GM13976 (cell line): ENCODE results near the gene OTUD1.
A peak's percentile ranks its signal among the peaks of the same experiment; 100 is the strongest.
"Not testable (repeated sequence)": the region's sequence is repeated elsewhere in the genome, so short reads cannot be mapped to it uniquely, and the experiment has no call there.

Source experiments
- DNase-seq: peaks from one replicate; pipeline ENCODE4 v3.0.0; 2012; ENCODE audit warnings: low spot score
- in situ Hi-C: fragments of 300-500 bp; cut with MboI; formaldehyde crosslinking; loops from one replicate; pipeline ENCODE4 v1.12.0; 2022; ENCODE audit warnings: low sequenced_read_pairs, mixed read lengths, inconsistent platforms; ENCODE audit not compliant: unreplicated experiment
- TF ChIP-seq, protein P1 (sequence below): IDR thresholded peaks from 2 replicates; pipeline ENCODE4 v1.5.1; 2012; ENCODE audit warnings: borderline replicate concordance, mild to moderate bottlenecking; ENCODE audit not compliant: insufficient read depth; ENCODE audit errors: extremely low read depth, missing control alignments, control extremely low read depth

The OTUD1 gene, protein sequence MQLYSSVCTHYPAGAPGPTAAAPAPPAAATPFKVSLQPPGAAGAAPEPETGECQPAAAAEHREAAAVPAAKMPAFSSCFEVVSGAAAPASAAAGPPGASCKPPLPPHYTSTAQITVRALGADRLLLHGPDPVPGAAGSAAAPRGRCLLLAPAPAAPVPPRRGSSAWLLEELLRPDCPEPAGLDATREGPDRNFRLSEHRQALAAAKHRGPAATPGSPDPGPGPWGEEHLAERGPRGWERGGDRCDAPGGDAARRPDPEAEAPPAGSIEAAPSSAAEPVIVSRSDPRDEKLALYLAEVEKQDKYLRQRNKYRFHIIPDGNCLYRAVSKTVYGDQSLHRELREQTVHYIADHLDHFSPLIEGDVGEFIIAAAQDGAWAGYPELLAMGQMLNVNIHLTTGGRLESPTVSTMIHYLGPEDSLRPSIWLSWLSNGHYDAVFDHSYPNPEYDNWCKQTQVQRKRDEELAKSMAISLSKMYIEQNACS

GRCh38 chr10:23438547-23439451 lies at the start of gene OTUD1:
TSS of gene OTUD1 (plus strand) at chr10:23439075. CDS start at chr10:23439458, 383 bp downstream.
- in situ Hi-C loops, result no loop called here
- peak; percentile 95 for DNase-seq
- TF ChIP-seq, protein P1, sequence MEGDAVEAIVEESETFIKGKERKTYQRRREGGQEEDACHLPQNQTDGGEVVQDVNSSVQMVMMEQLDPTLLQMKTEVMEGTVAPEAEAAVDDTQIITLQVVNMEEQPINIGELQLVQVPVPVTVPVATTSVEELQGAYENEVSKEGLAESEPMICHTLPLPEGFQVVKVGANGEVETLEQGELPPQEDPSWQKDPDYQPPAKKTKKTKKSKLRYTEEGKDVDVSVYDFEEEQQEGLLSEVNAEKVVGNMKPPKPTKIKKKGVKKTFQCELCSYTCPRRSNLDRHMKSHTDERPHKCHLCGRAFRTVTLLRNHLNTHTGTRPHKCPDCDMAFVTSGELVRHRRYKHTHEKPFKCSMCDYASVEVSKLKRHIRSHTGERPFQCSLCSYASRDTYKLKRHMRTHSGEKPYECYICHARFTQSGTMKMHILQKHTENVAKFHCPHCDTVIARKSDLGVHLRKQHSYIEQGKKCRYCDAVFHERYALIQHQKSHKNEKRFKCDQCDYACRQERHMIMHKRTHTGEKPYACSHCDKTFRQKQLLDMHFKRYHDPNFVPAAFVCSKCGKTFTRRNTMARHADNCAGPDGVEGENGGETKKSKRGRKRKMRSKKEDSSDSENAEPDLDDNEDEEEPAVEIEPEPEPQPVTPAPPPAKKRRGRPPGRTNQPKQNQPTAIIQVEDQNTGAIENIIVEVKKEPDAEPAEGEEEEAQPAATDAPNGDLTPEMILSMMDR, result no peak

GRCh38 chr10:23390408-23390807 lies 48.5 kb upstream of the OTUD1 start:
- in situ Hi-C loops, DNase-seq: not testable (repeated sequence)

GRCh38 chr10:23390809-23391208 lies 48.1 kb upstream of the OTUD1 start:
- TF ChIP-seq, protein P1, result no peak
- no peak for DNase-seq
- in situ Hi-C loops, result no loop called here

- no peak for DNase-seq
- in situ Hi-C loops, result no loop called here
- TF ChIP-seq, protein P1, result no peak
Observed at GRCh38 chr10:23391821-23392220, 47.1 kb upstream of the OTUD1 start.

DNA sequence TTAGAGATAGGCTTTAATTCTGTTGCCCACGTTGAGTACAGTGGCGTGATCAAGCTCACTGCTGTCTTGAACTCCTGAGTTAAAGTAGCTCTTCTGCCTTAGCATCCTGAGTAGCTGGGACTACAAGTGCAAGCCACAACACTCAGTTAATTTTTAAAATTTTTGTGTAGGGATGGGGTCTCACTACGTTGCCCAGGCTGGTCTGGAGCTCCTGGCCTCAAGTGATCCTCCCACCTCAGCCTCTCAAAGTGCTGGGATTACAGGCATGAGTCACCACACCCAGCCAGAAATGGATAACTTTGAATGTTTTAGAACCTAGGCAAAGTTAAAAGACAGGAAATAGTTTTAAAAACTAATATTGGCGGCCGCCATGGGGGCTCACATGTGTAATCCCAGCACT lies 43.9 kb upstream of the OTUD1 start:
- in situ Hi-C loops, result no loop called here
- TF ChIP-seq, protein P1, result no peak
- DNase-seq, result no peak

DNA sequence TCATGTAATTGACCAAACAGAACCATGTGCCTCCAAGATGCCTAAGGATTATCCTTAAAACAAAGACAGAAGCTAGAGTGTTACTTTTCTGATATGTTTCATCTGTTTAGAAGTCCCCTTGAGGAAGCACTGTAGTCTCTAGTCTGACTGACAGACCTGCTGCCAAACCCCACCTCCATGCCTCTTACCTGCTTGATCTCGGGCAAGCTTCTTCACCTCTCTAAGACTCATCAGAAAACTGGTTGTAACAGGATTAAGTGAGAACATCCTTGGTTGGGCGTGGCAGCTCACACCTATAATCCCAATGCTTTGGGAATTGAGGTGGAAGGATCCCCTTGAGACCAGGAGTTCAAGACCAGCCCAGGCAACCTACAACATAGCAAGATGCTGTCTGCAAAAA lies 42.2 kb upstream of the OTUD1 start:
- DNase-seq, result no peak
- TF ChIP-seq, protein P1, result no peak
- in situ Hi-C loops, result no loop called here

GRCh38 chr10:23399701-23400144 lies 39.2 kb upstream of the OTUD1 start:
- DNase-seq, result no peak
- TF ChIP-seq, protein P1, result no peak
- in situ Hi-C loops, result no loop called here
